ENCODE results near the gene SLC9A3.
"Not testable (repeated sequence)": the region's sequence is repeated elsewhere in the genome, so short reads cannot be mapped to it uniquely, and the experiment has no call there.

Gene SLC9A3

GRCh38 chr5:489689-490080, 34.6 kb downstream of the SLC9A3 start:
- no peak for DNase-seq (ENCODE audit: low read depth)

GRCh38 chr5:488744-489688, 35.2 kb downstream of the SLC9A3 start:
- no peak for DNase-seq (ENCODE audit: low read depth)

GRCh38 chr5:488241-488640, 36.0 kb downstream of the SLC9A3 start:
- no peak for DNase-seq (ENCODE audit: low read depth)

GRCh38 chr5:486597-486996, 37.7 kb downstream of the SLC9A3 start:
- not testable (repeated sequence) for DNase-seq (ENCODE audit: low read depth)

DNA sequence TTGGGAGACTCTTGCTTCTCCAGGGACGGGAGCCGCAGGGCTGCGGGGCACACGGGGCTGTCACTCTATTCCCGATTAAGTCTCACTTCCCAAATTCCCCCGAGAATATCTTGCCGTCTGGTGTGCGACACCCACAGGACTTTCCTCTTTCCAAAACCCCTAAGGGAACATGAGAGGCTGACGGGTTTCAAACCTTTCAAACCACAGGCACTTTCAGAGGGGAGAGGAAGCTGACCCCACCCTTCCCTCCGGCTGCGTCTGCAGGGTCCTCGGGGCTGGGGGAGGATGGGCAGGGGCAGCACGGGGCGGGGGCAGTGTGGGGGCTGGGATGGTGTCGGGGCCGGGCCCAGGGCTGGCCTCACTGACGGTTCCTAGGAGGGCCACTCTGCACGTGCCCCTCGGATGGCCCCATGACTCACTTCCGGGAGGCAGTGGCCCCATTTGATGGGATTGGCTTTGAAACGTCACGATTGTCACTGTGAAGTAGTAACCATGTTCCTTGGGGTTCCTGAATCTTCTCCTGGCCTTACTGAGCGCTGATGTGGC, 38.2 kb downstream of the SLC9A3 start:
- no peak for DNase-seq (ENCODE audit: low read depth)

- no peak for DNase-seq (ENCODE audit: low read depth)
These were observed 38.9 kb downstream of the SLC9A3 start for GRCh38 chr5:485113-485945.

GRCh38 chr5:484556-484955, 39.7 kb downstream of the SLC9A3 start:
- no peak for DNase-seq (ENCODE audit: low read depth)

DNA sequence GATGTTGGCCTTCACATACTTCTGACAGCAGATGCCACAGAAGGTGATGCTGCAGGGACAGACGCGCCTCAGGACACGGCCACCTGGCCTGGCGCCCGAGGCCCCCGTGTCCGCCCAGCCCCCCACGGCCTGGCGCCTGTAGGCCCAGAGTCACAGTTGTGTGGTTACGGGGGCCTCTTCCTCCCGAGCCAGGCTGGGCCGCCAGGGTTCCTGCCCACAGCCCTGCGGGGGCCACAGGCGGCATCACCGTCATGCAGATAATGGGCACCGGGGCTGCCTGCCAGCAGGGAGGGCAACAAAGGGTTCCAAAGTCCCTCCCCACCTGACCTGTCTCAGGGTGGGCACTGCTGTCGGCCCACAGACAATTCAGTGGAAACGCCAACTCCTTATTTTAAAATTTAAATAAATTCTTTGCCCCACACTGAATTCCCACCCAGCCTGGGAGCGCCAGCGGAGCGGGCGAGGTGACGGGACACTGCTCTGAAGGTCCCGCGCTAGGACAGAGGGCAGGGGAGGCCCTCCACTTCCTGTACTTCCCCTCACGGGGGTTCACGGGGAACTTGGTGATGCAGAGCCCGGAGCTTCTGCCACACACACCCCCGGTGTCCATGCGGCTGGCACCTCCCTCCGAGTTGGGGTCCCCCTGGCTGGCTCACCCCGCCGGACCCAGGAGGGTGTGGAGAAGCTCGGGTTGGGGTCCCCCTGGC, 40.7 kb downstream of the SLC9A3 start:
- no peak for DNase-seq (ENCODE audit: low read depth)

DNA sequence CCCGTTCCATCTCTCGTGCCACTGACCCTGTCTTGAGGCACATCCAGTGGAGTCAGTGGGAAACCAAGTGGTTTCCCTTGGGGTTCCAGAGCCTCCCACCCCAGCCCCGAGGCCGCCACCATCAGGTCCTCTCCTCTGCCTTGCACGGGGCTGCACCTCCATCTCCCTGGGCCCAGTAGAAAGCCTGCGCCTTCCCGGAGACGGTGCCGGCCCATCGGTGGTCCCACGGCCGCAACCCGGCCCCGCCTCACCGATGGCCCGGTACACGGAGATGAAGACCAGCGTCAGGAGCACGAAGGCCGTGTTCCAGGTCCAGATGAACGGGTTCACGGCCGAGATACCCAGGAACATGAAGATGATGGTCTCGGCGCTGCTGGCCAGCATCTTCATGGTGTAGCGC, 41.2 kb downstream of the SLC9A3 start:
- no peak for DNase-seq (ENCODE audit: low read depth)

GRCh38 chr5:482506-482905, 41.7 kb downstream of the SLC9A3 start:
- no peak for DNase-seq (ENCODE audit: low read depth)

GRCh38 chr5:482021-482420, 42.2 kb downstream of the SLC9A3 start:
- DNase-seq (ENCODE audit: low read depth) = no peak

- no peak for DNase-seq (ENCODE audit: low read depth)
These were observed 42.9 kb downstream of the SLC9A3 start for GRCh38 chr5:481347-481746.

DNA sequence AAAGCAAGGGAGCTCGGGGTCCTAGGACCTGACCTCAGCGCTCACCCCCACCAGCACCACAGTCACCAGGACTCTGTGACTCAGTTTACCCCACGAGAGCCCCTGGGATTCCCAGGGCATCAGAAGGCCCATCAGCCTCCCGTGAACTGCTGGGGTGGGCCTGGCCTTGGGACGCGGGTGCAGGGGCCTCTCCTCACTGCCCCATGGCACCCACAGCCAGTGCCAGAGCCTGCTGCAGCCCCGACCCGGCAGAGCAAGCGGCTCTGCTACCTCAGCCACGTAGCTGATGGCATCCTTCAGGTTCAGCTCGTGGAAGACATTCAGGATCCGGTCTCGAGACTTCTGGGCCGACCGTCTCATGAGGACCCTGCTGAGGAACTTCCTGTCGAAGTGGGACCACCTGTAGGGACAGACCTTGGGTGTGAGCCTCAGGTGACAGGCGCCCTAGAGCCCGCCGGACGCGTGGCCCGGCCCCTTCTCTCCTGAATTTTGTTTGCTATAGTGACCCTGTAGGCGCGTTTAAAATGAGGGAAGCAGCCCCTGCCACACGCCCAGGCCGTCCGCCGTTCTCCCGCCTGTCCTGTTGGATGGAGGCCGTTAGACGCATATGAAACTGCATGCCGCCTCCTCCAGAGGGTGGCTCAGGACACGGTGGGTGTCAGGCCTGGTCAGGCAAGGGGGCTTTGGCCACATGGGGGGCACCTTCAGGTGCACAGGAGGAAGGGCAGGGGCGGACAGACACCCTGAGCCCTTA, 44.5 kb downstream of the SLC9A3 start:
- DNase-seq (ENCODE audit: low read depth) = no peak

DNA sequence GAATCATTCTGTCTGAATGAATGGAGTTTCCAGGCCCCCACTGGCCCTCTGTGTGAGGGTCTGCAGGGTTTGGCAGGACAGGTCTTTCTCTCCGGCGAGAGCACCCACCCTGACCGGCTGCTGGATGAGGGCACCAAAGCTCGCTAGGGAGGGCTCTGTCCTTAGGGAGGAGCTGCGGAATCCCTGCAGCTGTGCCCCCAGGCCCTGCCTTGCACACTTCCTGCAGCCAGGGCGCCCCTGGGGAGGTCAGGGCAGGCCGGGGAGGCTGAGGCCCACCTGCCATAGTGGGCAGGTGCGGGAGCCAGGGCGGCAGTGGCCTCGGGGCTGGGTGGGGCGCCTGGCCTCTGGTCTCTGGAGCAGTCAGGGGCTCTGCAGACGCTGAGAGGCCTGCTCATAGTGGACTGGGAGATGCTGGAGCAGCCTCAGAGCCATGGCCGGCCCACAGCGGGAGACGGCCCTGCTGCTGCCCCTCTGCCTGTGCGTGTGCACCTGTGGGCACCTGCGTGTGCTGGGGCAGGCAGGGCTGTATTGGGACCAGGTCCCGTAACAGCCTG, 45.2 kb downstream of the SLC9A3 start:
- no peak for DNase-seq (ENCODE audit: low read depth)

DNA sequence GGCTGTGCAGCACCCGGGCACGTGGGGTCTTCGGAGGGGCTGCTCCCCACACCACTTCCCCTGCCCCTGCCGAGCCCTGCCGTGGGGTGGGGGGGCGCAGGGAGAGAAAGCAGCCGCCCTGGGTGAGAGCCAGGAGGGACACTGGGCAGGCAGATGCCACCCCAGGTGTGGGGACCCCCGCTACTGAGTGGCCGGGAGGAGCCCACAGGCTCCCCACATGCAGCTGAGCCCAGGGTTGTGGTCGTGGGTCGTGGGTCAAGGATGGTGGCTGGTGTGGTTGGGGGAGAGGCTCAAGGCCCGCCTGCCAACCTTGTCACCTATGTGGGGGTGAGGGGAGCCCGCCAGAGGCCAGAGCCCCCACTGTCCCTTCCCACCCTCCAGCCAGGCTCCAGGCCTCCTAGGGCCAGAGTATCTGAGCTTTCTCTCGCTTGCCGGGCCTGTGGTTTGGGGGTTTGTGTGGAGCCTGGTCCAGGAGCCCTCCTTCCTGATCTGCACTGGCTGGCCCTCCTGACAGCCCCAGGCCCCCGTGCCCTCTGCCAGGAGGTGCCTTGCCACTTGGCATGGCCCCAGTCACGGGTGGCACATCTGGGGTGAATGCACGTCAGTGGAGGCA, 45.8 kb downstream of the SLC9A3 start:
- DNase-seq (ENCODE audit: low read depth) = no peak

GRCh38 chr5:477871-478270, 46.4 kb downstream of the SLC9A3 start:
- no peak for DNase-seq (ENCODE audit: low read depth)

DNA sequence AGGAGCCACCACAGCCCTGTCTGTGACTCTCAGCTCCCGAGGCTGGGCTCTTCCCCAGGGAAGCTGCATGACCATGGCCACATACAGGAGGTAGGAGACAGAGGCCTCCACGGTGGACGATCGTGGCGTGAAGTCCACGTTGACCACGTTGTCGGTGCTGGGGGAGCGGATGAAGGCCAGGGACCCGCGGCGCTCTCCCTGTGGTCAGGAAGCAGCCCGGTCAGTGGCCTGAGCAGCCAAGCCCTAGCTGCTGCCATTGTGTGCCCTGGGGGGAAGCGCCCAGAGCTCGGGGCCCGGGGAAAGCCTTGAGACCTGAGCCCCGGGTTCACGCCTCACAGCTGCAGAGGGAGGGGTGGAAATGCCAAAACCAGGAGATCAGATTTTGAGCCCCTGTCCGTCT, 47.0 kb downstream of the SLC9A3 start:
- DNase-seq (ENCODE audit: low read depth) = no peak

DNA sequence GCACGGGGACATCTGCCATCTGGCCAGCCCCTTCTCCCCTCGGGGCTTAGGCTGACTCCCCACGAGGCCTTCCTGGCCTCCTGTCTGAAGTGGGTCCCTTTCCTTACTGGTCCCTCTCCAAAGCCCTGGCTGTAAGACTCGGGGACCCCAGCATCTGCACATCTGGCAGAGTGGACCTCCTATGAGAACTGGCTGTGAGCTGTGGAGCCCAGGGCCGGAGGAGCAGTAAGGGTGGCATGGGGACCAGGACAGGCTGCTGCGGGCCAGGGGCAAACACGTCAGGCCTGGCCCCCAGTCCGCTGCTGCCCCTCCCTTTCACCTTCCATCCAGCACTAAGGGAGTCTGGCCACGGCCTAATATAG, 47.5 kb downstream of the SLC9A3 start:
- no peak for DNase-seq (ENCODE audit: low read depth)

DNA sequence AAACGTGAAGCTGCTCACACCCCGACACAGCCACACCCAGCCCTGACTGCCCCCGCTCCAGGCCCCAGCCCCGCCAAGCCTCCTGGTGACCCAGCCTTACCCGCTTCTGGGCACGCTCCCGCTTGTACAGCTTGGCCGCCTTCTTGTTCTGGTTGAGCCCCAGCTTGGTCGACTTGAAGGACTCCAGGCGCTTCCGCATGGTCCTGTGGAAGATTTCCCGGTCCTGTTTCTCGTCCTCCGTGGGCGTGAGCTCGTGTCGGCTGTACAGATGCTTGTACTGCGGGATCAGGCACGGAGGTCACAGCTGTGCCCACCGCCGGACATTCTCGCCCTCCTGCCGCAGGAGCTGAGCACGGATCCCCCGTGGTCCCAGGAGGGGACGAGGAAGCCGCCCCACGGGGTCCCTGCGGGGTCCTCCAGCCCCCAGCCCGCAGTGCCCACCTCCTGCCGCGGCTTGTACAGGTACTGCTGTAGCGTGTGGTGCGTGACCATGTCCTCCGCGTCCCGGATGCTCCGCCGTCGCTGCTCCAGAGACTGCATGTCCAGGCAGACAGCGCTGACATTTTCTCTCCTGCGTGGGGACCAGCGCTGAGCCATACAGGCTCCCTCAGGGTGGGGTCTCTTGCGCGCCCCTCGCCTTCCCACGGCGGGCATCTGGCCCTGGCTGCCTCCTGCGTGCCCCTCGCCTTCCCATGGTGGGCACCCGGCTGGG, 48.0 kb downstream of the SLC9A3 start:
- no peak for DNase-seq (ENCODE audit: low read depth)

DNA sequence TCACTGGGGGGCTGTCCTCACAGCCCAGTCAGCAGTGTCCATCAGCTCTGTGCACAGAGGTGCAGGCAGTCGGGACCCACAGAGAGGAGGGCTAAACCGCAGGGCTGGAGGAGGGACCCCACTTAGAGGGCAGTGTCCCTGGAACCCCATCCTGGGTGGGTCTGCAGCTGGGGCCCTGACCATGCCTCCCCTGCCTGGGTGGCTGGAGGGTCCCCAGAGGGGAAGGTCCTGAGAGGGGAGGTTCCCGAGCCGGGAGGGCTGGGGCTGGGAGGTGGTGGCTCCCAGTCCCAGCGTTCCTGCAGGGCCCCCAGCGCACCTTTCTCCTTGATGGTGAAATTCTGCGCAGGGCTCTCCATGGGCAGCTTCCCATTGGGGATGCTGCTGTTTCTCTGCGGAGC, 48.5 kb downstream of the SLC9A3 start:
- no peak for DNase-seq (ENCODE audit: low read depth)
